Measurements from ENCODE around the gene C6. TPM values are rescaled to one million over a fixed set of nuclear protein-coding genes. Genes with fewer than 3 reads are reported as not detected.
A peak's percentile ranks its signal among the peaks of the same experiment; 100 is the strongest.

Gene C6
- total RNA-seq, 1 experiment from 2014 or later = not detected

DNA sequence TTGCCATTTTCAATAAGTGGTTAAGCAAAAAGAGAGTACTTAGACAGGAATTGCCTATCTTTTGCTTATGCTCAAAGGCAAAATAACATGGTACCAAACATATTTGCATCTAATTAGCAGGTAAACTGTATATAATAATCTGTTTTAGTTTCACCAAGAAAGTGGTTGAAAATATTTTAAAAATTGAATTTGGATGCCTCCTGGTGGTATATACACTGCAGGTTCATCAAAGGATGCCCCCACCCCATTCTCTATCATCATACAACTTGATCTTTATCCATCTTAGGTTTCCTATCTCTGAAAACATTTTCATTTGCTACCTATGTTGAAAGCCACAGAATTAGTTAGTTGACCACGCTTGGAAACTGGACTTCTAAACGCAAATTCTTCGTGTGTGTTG, 95.2 kb downstream of the C6 start:
- no peaks in the 10 kb centered on the region for H3K23me2 ChIP-seq (ENCODE audit: insufficient read length, low read depth, low read length, poor library complexity, severe bottlenecking)
- no peak overlapping the region for H2BK15ac ChIP-seq (ENCODE audit: low read depth, low read length)
- no peak overlapping the region for H3K9ac ChIP-seq (ENCODE audit: extremely low read depth, insufficient read length, low read length)
- no peaks in the 10 kb centered on the region for H3K79me2 ChIP-seq (ENCODE audit: insufficient read depth, low read length)
- H3K9me3 ChIP-seq (ENCODE audit: control insufficient read depth, low read depth, low read length) = no peaks in the 10 kb centered on the region
- DNase-seq = no peak
- no peak overlapping the region for H4K5ac ChIP-seq (ENCODE audit: insufficient read length, low read depth, low read length)
- no peak overlapping the region for H4K91ac ChIP-seq (ENCODE audit: insufficient read length, low read depth, low read length)
- H3K9me3 Mint-ChIP-seq = peaks cover 0 to 10% of the 10 kb centered on the region in 2 experiments; a peak in 1 of 5 replicates
- H3K36me3 Mint-ChIP-seq (ENCODE audit: insufficient read depth in 1 of 3, low read depth in 3 of 3) = peaks cover 0 to 11% (median 8%) of the 10 kb centered on the region in 3 experiments; a peak in 4 of 7 replicates
- no peak overlapping the region for H3T11ph ChIP-seq (ENCODE audit: low read length)
- TF ChIP-seq, protein P1, sequence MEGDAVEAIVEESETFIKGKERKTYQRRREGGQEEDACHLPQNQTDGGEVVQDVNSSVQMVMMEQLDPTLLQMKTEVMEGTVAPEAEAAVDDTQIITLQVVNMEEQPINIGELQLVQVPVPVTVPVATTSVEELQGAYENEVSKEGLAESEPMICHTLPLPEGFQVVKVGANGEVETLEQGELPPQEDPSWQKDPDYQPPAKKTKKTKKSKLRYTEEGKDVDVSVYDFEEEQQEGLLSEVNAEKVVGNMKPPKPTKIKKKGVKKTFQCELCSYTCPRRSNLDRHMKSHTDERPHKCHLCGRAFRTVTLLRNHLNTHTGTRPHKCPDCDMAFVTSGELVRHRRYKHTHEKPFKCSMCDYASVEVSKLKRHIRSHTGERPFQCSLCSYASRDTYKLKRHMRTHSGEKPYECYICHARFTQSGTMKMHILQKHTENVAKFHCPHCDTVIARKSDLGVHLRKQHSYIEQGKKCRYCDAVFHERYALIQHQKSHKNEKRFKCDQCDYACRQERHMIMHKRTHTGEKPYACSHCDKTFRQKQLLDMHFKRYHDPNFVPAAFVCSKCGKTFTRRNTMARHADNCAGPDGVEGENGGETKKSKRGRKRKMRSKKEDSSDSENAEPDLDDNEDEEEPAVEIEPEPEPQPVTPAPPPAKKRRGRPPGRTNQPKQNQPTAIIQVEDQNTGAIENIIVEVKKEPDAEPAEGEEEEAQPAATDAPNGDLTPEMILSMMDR (conservative IDR thresholded peaks at IDR 0.05) = peak; percentile 24; the same call in 1 of the 3 replicates
- no peak overlapping the region for H2BK120ac ChIP-seq (ENCODE audit: low read depth, low read length, poor library complexity, severe bottlenecking)
- H2BK5ac ChIP-seq (ENCODE audit: insufficient read length, low read length) = no peak overlapping the region
- H2BK12ac ChIP-seq (ENCODE audit: insufficient read length, low read depth, low read length) = no peak overlapping the region
- H2AK5ac ChIP-seq (ENCODE audit: insufficient read length, low read length) = no peak overlapping the region
- no peak overlapping the region for H3K14ac ChIP-seq (ENCODE audit: insufficient read depth, low read length)
- no peaks in the 10 kb centered on the region for H4K20me1 ChIP-seq (ENCODE audit: control insufficient read depth, insufficient read depth, insufficient read length)
- no peak overlapping the region for H2BK20ac ChIP-seq (ENCODE audit: low read depth, low read length, poor library complexity, severe bottlenecking)
- H3K27me3 ChIP-seq (ENCODE audit: insufficient read depth, low read length) = no peaks in the 10 kb centered on the region
- H3K4me1 Mint-ChIP-seq = no peaks in the 10 kb centered on the region
- H3K56ac ChIP-seq (ENCODE audit: insufficient read length, low read depth, low read length) = no peak overlapping the region
- H3K4me3 Mint-ChIP-seq = no peak overlapping the region
- H2AFZ ChIP-seq (ENCODE audit: low read length) = no peak overlapping the region
- H3K27ac ChIP-seq (ENCODE audit: insufficient read length, low read depth, low read length) = no peak overlapping the region
- no peaks in the 10 kb centered on the region for H3K4me1 ChIP-seq (ENCODE audit: insufficient read depth, low read length)
- no peak overlapping the region for H3K18ac ChIP-seq (ENCODE audit: insufficient read length, low read depth, low read length)
- no CpG with 5 or more reads among the region's 3 CpGs for WGBS (ENCODE audit: extremely low coverage, insufficient read length, low lambda C conversion rate)
- no peak overlapping the region for H4K8ac ChIP-seq (replicated peaks; ENCODE audit: insufficient read length, low read depth, low read length)
- no peaks in the 10 kb centered on the region for H3K79me1 ChIP-seq (ENCODE audit: insufficient read depth, low read depth, low read length, poor library complexity, severe bottlenecking)
- H3K27ac Mint-ChIP-seq = no peak overlapping the region
- H3K27me3 Mint-ChIP-seq (ENCODE audit: low read depth) = no peaks in the 10 kb centered on the region
- H3K4ac ChIP-seq (ENCODE audit: low read depth, low read length) = no peak overlapping the region
- H3K4me2 ChIP-seq (ENCODE audit: insufficient read depth, insufficient read length, low read length) = no peak overlapping the region
- no peak overlapping the region for H3K23ac ChIP-seq (ENCODE audit: insufficient read length, low read depth, low read length)
